ENCODE data around the gene MAIP1. TPM values are rescaled to one million over a fixed set of nuclear protein-coding genes. Genes with fewer than 3 reads are reported as not detected.
"Not testable (repeated sequence)": the region's sequence is repeated elsewhere in the genome, so short reads cannot be mapped to it uniquely, and the experiment has no call there.

MAIP1 gene, protein sequence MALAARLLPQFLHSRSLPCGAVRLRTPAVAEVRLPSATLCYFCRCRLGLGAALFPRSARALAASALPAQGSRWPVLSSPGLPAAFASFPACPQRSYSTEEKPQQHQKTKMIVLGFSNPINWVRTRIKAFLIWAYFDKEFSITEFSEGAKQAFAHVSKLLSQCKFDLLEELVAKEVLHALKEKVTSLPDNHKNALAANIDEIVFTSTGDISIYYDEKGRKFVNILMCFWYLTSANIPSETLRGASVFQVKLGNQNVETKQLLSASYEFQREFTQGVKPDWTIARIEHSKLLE
- total RNA-seq (2014; rRNA removed; shearing (Covaris generic)) = 48.2 and 49.4 TPM in 2 replicates
- polyA plus RNA-seq (2015; cell fraction: cytosol; rRNA removed) = 21.3 and 29.0 TPM in 2 replicates
- polyA plus RNA-seq (2015; cell fraction: nucleus; rRNA removed) = 21.2 and 22.6 TPM in 2 replicates

DNA sequence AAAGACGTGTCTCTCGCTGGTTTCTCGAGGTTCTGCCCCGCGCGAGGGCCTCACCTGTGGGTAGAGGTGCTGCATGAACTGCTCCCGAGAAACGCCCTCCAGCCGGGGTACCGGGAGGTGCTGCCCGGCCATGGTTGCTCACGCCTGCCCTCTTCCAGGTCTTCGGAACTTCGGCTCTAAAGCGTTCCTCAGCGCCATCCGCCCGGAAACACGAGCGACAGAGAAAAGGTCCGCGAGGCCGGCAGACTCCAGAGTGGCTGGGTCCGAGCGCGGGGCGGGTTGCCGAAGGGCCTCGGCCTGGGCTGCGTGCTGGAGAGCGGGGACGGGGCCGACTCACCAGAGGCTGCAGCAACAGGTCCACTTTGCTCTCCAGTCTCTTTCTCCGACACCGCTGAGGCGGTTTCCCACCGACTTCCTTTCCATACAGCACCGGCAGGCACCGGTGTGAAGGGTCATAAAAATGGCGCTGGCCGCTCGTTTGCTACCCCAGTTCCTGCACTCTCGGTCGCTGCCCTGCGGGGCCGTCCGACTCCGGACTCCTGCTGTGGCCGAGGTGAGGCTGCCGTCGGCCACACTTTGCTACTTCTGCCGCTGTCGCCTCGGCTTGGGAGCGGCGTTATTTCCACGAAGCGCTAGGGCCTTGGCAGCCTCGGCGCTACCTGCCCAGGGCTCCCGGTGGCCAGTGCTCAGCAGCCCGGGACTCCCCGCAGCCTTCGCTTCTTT is at the start of gene MAIP1, which contains the start of gene TYW5:
MAIP1 (plus strand) TSS at position 244 of the 723 bp plus-strand sequence; CDS start at position 461, 217 bp downstream.
TYW5 (minus strand) TSS at position 153 of the 723 bp plus-strand sequence; CDS start at position 132, 21 bp downstream.
- DNase-seq (ENCODE audit: low read depth) = peak; percentile 83

GRCh38 chr2:199907008-199907714 is 48.2 kb upstream of the MAIP1 start:
- no peak for DNase-seq (ENCODE audit: low read depth)

DNA sequence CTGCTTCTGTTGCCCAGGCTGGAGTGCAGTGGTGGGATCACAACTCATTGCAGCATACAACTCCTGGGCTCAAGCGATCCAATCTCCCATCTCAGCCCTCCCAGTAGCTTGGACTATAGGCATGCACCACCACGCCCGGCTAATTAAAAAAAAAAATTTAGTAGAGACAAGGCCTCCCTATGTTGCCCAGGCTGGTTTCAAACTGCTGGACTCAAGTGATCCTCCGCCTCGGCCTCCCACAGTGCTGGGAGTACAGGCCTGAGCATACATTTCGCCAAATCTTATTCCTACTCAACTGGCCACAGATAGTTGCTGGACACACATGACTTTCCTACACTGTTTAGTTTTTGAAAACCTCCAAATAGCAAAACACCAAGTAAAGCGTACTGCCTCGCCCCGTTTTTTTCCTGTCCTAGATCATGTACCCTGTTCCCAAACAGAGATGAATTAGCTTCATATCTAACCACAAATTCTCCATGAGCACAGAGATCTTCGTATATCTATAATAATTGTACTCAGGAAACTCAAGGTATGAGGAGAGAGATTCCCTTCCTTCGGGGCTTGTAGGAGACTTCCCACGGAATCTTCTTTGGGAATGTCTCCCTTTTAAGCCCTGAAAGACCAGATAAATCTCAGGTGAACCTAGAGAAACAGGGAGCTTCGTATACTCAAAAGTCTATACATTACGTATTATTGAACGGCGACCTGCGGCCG is 44.9 kb upstream of the MAIP1 start:
- DNase-seq (ENCODE audit: low read depth) = no peak

DNA sequence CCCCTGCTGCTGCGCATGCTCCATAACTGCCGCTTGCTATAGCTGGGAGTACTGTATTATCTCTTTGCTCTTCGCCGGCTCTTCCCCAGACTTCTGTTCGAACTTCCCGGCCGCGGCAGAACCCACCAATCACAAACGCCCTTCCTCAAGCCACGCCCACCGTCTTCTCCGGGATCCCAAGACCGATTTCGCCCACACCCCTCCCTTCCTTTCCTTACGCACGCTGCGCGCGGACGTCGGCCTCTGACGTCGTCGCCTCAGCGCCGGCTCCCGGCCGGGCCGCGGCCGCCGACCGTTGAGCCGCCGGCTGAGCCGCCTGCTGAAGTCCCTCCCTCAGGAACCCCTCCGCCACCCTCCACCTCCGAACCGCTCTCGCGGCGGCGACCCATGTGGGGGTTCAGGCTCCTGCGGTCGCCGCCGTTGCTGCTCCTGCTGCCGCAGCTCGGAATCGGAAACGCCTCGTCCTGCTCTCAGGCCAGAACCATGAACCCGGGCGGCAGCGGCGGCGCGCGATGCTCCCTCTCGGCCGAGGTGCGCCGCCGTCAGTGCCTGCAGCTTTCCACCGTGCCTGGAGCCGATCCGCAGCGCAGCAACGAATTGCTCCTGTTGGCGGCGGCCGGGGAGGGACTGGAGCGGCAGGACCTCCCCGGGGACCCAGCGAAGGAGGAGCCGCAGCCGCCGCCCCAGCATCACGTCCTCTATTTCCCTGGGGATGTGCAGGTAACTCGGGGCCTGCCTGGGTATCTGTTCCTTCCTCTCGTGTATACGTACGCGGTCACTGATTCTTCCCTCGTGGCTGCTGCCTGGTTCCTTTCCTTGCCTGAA is 44.1 kb upstream of the MAIP1 start, which contains the start of gene C2orf69:
C2orf69 (plus strand) TSS at position 242 of the 825 bp plus-strand sequence; CDS start at position 388, 146 bp downstream.
- peak; percentile 99 for DNase-seq (ENCODE audit: low read depth)

GRCh38 chr2:199911877-199912161 is 43.6 kb upstream of the MAIP1 start:
- no peak for DNase-seq (ENCODE audit: low read depth)

DNA sequence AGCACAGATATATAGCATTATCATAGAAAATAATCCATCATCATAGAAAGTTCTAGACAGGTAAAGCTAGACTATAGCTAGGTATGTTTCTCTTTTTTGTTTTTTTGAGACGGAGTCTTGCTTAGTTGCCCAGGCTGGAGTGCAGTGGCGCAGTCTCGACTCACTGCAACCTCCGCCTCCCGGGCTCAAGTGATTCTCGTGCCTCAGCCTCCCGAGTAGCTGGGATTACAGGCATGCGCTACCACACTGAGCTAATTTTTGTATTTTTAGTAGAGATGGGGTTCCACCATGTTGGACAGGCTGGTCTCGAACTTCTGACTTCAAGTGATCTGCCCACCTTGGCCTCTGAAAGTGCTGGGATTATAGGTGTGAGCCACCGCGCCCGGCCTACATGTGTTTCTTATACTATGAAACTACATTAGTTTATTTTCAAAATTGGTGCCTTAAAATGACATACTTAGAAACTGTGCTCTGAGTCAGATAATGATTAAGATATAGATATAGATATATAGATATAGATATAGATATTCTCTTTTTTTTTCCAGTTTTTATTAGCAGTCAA is 42.7 kb upstream of the MAIP1 start:
- DNase-seq (ENCODE audit: low read depth) = not testable (repeated sequence)

GRCh38 chr2:199914372-199914958 is 40.9 kb upstream of the MAIP1 start:
- DNase-seq (ENCODE audit: low read depth) = no peak

DNA sequence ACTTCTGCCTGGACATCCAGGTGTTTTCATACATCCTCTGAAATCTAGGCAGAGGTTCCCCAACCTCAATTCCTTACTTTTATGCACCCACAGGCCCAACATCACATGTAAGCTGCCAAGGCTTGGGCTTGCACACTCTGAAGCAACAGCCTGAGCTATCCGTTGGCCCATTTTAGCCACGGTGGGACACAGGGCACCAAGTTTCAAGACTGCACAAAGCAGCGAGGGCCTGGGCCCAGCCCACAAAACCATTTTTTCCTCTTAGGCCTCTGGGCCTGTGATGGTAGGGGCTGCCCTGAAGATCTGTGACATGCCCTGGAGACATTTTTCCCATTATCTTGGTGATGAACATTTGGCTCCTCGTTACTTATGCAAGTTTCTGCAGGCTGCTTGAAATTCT is 38.4 kb upstream of the MAIP1 start:
- no peak for DNase-seq (ENCODE audit: low read depth)

- no peak for DNase-seq (ENCODE audit: low read depth)
Measured at GRCh38 chr2:199922856-199923255, 32.5 kb upstream of the MAIP1 start.

- no peak for DNase-seq (ENCODE audit: low read depth)
Measured at GRCh38 chr2:199923924-199924323, 31.5 kb upstream of the MAIP1 start.

- DNase-seq (ENCODE audit: low read depth) = no peak
Measured at GRCh38 chr2:199926806-199927205, 28.6 kb upstream of the MAIP1 start.

DNA sequence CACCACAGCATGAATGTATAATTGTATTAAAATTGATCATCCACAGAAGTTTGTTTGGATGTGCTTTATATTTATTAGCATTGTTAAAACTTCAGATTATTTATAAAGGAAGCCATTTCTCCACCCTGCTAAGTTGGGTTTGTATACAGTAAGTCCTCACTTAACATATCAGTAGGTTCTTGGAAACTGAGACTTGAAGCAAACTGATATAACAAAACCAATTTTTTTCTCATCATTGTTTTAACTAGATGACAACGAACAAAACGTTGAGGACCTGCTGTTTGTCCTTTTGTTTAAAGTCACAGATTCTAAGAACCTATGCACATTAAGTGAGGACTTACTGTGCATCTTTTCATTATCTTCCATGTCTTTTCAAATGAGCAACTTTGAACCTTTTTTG is 27.2 kb upstream of the MAIP1 start:
- no peak for DNase-seq (ENCODE audit: low read depth)

DNA sequence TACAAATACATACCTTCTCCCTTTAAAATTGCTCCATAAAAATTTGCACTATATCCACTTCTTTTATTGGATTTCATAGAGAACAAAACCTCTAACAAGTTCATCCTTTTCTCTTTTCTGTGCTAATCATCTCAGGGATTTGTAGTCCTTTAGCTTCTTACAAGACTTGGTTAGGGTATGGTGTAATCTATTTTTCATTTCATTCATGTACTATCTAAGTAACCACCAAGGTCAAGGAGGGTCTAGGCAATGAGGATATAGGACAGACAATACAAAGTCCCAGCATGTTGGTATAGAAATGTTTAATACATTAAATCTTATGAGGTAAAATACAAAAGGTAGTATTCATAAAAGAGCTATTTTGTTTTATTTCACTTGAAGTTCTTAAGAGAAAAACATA is 26.8 kb upstream of the MAIP1 start:
- no peak for DNase-seq (ENCODE audit: low read depth)

DNA sequence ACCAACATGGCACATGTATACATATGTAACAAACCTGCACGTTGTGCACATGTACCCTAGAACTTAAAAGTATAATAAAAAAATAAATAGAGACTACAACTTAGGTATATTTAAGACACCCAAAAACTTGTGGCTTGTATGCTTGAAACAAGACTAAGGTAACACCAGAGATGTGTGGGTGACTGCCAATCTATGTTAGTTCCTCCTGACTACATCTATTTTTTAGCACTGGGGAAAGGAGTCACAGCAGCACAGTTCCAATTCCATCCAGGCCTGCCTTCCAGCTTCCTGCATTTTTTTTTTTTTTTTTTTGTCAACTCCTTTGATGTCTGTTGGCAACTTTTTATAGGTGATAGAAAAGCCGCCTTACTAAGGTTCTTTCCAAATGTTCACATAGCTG is 26.1 kb upstream of the MAIP1 start:
- DNase-seq (ENCODE audit: low read depth) = no peak

- DNase-seq (ENCODE audit: low read depth) = peak; percentile 11
Measured at GRCh38 chr2:199932312-199932855, 23.0 kb upstream of the MAIP1 start.

- no peak for DNase-seq (ENCODE audit: low read depth)
Measured at GRCh38 chr2:199933466-199933865, 21.9 kb upstream of the MAIP1 start.

- no peak for DNase-seq (ENCODE audit: low read depth)
Measured at GRCh38 chr2:199936554-199936953, 18.8 kb upstream of the MAIP1 start.

- peak; percentile 41 for DNase-seq (ENCODE audit: low read depth)
Measured at GRCh38 chr2:199940373-199940772, 15.0 kb upstream of the MAIP1 start.

DNA sequence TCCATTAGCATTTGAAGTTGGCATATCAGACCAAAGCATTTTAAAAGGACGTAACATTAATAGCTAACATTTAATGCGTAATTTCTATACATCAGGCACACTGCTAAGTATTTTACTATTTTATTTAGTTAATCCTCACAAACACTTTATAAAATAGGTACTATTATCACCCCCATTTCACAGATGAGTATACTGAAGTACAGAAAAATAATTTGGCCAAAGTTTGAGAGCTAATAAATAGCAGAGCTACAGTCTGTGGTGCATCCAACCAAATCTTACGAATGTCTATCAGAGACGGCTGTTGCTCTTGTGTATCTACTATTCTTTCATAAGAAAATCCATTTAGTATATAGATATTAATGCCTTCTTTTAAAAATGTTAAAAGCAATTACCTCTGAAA is 12.0 kb upstream of the MAIP1 start:
- no peak for DNase-seq (ENCODE audit: low read depth)

Data from HT1080 (cell line).